Activated CD8-positive, alpha-beta memory T cell treated with anti-CD3 and anti-CD28 coated beads, Interleukin-2, amount 50 U/mL, for 24 hours (primary cell): ENCODE measurements around the gene GPD2.
"Not testable (repeated sequence)": the region's sequence is repeated elsewhere in the genome, so short reads cannot be mapped to it uniquely, and the experiment has no call there.

Experiments
- DNase-seq: peaks from one replicate; pipeline ENCODE4 v3.0.0-alpha.2; 2020; ENCODE audit errors: extremely low read depth

The GPD2 gene

DNA sequence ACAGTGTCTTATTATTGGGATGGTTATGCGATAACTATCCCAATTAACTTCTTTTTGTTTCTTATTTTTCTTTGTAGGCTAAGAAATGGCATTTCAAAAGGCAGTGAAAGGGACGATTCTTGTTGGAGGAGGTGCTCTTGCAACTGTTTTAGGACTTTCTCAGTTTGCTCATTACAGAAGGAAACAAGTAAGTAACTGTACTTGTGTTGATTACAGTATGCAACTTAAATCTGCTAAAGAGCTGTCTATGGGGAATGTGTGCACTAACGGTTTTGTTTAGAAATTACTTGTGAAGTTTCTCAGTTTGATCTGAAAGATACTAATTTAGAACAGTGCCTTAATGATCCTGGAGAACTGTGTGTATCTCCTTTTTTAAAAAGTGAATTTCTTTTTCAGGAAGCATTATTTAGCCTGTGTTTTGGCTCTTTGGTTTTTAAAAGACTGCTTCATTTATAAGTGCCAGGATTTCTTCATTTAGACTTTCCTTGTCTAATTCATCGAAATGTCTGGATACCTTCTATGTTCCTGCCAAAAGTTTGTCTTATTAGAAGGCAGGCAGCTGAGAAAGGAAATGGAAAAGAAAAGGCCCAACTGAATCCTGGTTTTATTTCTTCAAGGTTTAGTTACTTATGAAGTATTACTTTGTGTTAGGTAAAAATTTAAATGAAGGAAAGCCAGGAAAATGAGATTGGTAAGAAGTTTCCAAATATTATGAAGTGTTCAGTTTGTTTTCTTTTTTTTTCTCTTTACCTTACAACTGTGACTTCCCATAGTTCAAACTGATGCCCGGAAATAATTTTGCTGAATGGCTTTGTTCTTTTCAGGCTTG, 40.1 kb downstream of the GPD2 start:
- no peak for DNase-seq

DNA sequence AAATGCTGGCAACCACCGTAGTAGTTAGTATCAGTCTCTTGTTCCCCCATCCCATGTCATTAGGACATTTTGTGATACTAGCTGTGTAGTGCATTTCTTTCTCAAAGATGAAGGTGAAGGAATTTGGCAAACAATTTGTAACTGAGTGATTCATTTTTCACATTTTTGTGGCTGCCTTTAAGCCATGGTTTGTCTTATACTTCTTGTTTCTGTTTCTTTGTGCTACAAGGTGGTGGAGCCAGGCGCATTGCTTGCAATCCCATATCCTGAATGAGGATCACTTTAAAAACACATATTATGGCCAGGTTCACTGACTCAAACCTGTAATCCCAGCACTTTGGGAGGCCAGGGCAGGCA, 40.6 kb downstream of the GPD2 start:
- no peak for DNase-seq

DNA sequence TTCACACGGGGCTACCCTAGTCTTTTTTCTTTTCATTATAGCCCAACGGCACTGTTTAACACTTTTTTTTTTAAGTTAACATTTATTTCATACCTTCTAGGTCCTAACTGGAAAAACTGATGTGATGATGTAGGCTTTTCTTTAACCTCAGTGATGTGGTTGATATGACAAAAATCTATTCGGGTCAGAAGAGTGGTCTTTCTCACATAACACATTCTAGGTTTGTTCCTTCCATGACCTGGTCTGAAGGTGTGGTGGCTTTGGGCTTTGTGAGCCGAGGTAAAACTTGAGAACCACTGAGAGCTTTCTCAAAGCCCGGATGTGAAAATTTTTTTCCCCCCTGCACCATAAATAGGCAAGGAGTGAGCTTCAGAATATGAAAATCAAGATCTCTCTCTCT, 44.2 kb downstream of the GPD2 start:
- no peak for DNase-seq

DNA sequence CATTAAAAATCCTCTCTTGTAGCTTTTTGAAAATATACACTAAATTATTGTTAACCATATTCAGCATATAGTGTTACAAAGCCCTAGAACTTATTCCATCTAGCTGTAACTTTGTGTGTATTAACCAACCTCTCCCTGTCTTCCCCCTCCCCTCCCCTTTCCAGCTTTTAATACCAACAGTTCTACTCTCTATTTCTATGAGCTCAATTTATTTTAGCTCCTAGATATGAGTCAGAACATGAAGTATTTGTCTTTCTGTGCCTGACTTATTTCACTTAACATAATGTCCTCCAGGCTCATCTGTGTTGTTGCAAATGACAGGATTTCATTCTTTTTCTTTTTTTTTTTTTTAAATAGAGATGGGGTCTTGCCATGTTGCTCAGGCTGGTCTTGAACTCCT, 45.1 kb downstream of the GPD2 start:
- DNase-seq, result no peak

DNA sequence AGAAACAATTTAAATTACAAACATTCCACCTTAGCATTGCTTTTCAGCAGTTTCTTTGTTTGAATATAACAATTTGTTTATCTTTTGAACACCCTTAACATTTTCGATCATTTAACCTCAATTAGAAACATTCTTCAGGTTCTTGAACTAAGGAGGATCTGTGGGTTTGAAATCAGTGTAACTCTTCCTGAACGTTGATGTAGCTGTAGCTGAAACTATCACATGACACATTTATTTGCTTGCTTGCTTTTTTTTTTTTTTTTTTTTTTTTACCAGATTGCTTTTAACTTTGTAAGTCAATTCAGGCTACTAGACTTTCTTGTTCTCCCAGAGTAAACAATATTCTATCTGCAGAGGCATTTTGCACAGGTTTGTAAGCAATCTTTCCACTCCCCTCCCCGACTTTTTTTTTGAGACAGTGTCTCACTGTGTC, 47.6 kb downstream of the GPD2 start:
- DNase-seq, result no peak

DNA sequence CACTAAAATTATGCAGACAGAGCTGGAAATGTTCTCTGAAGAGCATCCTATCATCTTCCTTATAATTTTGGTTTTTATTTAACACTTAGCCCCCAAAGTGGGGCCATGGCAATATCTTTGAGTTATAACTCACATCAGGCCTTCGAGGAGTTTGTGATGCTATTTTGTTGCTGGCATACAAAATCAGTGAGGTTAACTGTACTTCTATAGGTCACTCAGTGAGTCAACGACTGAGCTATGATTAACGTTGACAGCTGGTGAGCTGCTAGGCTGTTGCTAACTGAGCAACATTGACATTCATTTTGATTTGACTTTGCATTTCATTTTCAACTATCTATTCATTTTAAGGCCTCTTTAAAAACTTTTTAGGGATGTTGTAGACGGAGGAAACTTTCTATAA, 50.0 kb downstream of the GPD2 start:
- no peak for DNase-seq

DNA sequence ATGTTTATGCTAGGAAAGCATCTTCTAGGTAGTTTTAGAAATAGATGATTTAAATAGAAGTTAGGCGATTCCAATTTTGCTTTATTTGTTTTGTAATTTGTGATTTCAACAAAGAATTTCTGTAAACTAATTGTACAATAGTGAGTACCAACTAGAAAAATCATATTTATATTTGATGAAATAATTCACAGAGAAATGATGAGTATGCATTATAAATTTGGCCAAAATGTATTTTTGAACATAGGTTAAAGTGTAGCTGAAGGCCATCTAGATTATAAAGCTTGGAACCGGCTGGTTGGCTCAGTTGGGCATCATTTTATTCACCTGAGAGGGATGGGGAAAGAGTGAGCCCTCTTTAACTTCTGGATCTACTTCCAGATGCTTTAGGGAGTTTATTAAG, 50.4 kb downstream of the GPD2 start:
- no peak for DNase-seq

DNA sequence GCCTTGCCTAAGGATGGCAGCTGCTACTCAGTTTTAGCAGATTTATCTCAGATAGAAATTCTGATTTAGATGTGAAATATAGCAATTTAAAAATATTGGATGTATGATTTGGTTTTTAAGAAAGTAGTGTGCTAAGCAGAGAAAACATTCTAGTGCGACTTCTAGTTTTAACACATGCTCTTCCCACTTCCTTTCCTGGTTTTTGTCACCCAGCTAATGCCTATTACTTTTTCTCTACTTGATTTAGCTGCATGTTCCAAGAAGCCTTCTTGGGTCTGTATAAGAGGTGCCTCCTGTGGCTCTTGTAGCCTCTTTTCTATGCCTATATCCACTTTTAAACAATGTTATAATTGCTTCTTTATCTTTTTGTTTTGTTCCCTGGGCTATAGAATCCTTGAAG, 53.0 kb downstream of the GPD2 start:
- DNase-seq, result no peak

DNA sequence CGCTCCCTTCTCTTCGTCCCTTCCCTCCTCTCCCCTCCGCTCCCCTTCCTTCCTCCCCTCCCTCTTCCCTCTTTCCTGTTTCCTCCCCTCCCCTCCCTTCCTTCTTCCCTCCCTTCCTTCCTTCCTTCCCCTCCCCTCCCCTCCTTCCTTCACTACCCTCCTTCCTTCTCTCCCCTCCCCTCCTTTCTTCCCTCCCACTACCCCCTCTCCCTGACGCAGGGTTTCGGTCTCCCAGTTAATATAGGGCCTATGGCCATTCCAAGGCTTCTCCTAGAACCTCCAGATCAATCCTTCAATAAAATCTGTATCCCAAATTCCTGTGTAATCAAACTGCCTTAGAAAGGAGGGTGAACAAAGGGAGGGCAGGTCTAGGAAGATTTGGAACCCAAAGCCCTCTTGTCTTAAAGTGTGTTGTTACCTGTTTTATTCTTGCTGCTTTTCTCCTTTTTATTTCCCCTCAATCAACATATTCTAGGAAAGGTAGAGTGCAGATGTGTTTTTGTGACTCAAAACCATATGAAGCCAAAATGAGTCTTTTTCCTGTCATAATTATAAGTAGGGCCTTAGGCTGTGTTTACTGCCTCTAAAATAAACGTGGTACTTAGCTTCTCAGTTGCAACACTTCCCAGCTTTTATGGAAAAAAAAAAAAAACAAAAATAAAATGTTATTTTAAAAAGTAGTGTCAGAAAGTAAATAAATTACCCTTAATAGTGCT, 53.7 kb downstream of the GPD2 start:
- DNase-seq, result no peak

DNA sequence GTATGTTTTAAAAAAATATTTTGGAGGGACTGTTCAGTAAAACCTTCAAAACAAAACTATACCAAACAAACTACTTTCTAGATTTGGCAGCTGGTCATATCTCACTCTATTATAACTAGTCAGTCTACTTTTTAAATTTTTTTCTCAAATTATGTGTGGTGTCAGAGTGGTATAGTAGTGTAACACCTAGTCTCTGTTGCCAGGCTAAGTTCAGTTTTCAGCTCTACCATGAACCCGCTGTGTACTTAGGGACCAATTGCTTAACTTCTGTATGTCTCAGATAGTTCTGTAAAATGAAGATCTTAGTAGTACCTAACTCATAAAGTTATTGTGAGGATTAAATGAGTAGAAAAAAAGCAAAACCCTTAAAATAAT, 54.3 kb downstream of the GPD2 start:
- no peak for DNase-seq

DNA sequence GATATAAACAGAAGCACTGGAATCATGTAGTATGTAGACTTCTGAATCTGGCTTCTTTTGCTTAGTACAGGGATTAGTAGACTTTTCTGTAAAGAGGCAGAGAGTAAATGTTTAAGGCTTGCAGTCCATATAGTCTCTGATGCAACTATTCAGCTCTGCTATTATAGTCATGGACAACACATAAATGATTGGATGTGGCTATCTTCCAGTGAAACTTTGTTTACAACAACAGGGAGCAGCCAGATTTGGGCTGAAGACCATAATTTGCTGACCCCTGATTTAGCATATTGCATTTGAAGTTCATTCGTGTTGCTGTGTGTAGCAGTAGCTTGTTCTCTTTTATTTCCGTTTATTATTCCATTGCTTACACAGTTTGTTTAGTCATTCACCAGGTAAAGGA, 55.0 kb downstream of the GPD2 start:
- DNase-seq, result no peak

DNA sequence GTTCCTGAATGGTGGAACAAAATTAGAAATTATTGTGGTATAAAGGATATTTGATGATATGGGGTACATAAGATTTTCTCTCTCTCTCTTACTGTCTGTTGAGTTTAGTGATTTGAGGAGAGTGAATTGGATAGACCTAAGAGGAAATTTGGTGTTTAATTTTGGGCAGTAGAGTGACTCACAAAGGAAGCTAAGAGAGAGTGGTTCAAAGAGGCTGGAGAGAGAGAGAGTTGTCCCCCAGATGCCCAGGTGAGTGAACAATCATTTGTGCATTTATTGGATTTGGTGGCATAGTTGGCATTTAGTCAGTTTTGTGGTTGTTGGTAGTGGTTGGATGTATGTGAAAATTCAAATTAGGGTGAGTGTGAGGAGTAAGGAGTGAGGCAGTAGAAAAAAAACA, 56.8 kb downstream of the GPD2 start:
- DNase-seq, result no peak

DNA sequence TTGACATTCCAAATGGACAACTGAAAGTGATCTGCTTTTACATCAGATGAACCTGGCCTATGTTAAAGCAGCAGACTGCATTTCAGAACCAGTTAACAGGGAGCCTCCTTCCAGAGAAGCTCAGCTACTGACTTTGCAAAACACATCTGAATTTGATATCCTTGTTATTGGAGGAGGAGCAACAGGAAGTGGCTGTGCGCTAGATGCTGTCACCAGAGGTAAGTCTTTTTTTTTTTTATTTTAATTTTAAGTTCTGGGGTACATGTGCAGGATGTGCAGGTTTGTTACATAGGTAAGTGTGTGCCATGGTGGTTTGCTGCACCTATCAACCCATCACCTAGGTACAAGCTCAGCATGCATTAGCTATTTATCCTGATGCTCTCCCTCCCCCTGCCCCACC, 59.8 kb downstream of the GPD2 start:
- DNase-seq, result not testable (repeated sequence)

DNA sequence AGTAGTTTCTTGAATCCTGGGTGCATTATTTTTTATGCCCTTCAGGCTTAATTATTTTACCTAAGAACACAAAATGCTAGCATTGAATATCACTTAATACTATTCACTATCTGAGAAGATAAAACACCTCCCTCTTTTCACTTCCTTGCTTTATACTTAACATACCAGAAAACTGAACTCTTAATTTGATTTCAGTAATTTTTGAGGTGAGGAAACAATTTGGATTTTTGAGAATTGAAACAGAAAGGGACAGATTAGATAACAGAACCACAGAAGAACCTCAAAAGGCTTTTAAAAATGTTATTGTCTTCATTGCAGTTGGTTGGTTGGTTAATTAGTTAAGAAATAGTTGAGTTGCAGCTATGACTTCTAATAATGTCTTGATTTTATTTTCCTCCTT, 69.5 kb downstream of the GPD2 start:
- no peak for DNase-seq

DNA sequence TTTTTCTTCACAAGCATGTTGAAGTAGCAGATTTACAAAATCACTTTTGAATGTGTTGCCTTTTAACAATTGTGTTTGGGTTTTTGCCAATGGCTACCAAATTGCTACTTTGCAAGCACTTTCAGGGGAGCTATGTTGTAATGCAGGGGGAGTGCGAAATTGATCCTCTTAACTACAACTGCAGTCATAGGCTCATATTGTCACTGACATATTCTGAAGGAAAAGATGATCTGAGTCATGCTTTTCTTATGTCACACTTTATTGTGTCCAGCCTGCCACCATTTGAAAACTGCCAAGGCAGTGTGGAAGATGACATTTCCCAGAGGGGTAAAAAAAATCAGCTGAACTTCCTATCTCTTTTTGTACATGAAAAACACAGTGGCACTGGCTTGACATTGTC, 74.9 kb downstream of the GPD2 start:
- no peak for DNase-seq

DNA sequence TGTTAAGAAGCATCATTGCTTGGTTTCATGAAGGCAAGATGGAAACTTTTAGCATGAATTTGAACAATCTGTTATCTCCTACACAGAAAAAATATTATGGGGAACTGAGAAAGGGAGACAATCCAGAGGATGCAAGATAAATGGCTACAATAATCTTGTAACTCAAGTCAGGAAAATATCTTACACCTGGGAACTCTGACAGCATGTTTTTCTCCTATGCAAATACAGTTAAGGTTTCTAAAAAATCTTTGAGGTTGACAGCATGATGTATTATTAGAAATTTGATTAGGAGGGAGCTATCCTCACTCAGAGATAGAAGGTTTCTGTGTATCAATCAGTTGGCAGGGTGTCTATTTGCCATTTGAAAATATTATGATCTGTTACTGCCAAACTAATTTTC, 75.6 kb downstream of the GPD2 start:
- no peak for DNase-seq

DNA sequence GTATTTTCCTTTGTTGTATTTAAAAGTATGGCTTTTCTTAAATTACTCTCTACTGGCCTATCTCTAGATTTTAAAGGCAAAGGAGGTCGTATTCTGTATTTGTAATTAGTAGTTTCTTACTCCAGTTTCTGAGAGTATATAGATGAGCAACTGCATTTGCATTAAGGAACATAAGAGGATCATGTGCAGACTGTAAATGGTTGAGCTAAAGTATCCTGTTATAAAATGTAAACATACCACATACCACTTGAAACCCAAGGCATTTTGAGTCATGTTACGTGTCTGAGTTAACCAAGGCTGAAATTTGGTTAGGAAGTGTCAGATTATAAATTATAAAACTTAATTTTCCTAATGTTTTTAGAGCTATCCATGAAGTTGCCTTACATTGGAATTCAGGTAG, 76.3 kb downstream of the GPD2 start:
- DNase-seq, result no peak

DNA sequence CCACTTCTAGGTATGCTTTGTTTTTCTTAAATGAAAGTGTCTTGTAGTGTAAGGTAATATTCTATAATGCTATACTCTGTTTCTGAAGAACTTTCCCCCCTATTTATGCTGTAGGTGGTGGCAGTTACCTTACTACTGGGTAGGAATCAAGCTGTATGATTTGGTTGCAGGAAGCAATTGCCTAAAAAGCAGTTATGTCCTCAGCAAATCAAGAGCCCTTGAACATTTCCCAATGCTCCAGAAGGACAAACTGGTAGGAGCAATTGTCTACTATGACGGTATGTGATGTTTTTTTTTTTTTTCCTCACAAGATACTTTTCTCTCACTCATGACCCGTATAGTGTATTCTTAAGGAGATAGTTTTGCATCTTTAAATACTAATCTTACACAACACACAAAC, 77.0 kb downstream of the GPD2 start:
- DNase-seq, result no peak

DNA sequence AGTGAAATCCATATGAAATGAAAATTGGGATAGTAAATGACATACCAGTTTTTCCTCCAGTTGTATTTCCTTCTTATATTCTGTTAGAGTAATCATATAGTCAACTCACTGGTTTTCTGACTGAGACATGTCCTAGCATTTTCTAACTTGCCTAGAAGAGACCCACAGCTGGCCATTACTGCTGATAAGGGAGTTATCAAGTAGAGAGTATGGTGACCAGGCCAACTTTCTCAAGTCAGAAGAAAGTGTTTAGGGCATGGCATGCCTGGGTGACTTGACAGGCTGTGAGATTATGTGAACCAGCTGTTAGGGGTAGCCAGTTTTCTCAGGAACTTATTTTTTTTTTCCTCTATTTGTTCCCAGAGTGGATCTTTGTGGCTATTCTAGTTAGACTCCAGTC, 81.2 kb downstream of the GPD2 start:
- DNase-seq, result no peak

DNA sequence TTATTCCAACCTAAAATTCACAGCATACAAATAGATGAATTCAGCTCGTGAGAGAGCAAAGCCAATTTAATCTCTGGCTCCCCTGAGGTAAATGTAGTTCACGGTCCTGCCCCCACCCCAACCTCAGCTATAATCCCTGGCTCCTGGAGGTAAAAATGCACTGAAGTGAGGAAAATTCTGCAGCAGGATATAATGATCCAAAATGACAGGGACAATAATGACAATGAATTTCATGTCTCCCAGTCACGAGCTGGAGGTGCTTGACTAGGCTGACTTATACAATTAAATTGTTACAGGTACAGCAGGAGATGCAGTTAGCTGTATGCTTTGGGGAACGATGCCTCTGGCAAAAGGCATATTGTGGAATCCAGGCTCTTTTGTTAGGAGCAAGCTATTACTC, 82.0 kb downstream of the GPD2 start:
- DNase-seq, result no peak

DNA sequence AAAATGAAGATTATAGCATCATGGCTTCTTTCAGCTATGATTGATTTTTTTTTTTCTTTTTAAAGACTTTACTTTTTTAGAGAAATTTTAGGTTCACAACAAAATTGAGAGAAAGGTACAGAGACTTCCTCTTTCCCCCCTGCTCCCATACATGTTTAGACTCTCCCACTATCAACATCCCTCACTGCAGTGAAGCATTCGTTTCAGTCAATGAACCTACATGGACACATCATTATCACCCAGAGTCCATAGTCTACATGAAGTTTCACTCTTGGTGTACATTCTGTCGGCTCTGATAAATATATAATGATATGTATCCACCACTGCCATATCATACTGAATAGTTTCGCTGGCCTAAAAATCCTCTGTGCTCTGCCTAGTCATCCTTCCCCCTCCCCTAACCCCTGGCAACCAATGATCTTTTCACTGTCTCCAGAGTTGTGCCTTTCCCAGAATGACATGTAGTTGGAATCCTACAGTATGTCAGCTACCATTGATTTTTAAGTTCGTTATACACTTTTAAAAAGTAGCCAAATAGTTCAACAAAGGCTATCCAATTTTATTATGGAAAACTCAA, 86.8 kb downstream of the GPD2 start:
- DNase-seq, result no peak

DNA sequence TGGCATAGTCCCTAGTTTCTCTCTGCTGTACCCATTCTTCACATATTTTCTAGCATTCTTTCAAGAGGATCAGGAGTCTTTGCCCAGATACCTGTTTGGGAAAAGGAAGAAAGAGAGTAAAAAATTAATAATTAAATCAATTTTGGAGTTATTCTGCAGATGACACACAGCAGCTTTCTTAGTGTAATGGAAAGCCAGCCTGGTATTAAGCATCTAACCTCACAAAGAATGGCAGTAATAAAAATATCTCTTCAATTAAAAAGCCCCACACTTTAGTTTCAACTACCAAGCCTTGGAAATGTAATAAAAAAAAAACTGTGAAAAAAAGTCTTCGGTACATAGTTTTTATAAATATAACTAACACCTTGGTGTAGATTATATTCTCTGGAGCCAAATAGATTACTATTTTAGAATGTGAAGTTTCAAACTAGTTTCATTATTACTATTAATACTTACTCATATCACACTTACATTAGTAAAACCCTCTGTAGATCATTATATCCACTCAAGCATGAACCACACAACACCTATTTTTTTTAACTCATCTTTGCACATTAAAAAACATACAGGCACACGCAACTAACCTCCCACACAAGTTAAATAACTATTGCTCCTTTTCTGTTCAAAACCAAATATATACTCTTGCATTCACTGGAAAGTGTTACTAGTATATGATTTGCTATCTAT, 90.9 kb downstream of the GPD2 start:
- DNase-seq, result no peak

DNA sequence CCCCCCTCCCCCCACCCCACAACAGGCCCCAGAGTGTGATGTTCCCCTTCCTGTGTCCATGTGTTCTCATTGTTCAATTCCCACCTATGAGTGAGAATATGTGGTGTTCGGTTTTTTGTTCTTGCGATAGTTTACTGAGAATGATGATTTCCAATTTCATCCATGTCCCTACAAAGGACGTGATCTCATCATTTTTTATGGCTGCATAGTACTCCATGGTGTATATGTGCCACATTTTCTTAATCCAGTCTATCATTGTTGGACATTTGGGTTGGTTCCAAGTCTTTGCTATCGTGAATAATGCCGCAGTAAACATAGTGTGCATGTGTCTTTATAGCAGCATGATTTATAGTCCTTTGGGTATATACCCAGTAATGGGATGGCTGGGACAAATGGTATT, 92.4 kb downstream of the GPD2 start:
- DNase-seq, result not testable (repeated sequence)
